Prostate gland (tissue), 2 donors: ENCODE data around the gene SBK1. TPM values are rescaled to one million over a fixed set of nuclear protein-coding genes. Genes with fewer than 3 reads are reported as not detected.

Source experiments
- DNase-seq: peaks from one replicate; pipeline ENCODE4 v3.0.0-alpha.2; 2019; ENCODE audit warnings: low spot score
- H3K27ac ChIP-seq, 2 donors: fragments of 200-600 bp; sonication (generic); 2 replicates each; pipeline ENCODE4 v1.5.1; 2017 to 2019
- H3K27me3 ChIP-seq: fragments of 200-600 bp; sonication (generic); replicated peaks from 2 replicates; pipeline ENCODE4 v1.5.1; 2019; ENCODE audit not compliant: insufficient read depth
- H3K36me3 ChIP-seq, 2 donors: fragments of 200-600 bp; sonication (generic); 1 replicate in 1 of 2; 2 replicates in 1 of 2; pipeline versions ENCODE4 v1.5.1 to v1.8.1; 2017 to 2019
- H3K4me1 ChIP-seq: fragments of 200-600 bp; sonication (generic); replicated peaks from 2 replicates; pipeline ENCODE4 v1.5.1; 2019
- H3K4me3 ChIP-seq, 2 donors: fragments of 200-600 bp; sonication (generic); 2 replicates each; pipeline ENCODE4 v1.5.1; 2017 to 2019
- H3K9me3 ChIP-seq: fragments of 200-600 bp; sonication (generic); 2 replicates; pipeline ENCODE4 v1.5.1; 2017
- POLR2A ChIP-seq: fragments of 450-650 bp; IDR thresholded peaks from one replicate; pipeline ENCODE4 v1.6.1; 2016; ENCODE audit warnings: antibody characterized with exemption, mild to moderate bottlenecking
- POLR2AphosphoS5 ChIP-seq: sonication (generic); formaldehyde crosslinking; IDR thresholded peaks from one replicate; pipeline ENCODE4 v1.6.1; 2017; ENCODE audit warnings: antibody characterized with exemption
- WGBS: methylation state at CpG from one replicate; pipeline ENCODE4 v1.1.5; 2018; 5-methylcytosine and 5-hydroxymethylcytosine counted together
- intact Hi-C: fragments of 100-400 bp; cut with DNase I; formaldehyde crosslinking; loops from one replicate; pipeline ENCODE4 v1.14.2; 2022
- total RNA-seq, 2 donors: library from RNA; depleted of rRNA; stranded (reverse); fragments of >200 nt; gene quantifications; one replicate each; pipeline ENCODE4 v1.1.0, GENCODE V29; 2016
- TF ChIP-seq, protein P1 (sequence below), 4 experiments: fragments of 200-600 bp in 2 of 4; fragments of 450-650 bp in 2 of 4; sonication (generic) in 2 of 4; IDR thresholded peaks; 1 replicate in 3 of 4; 2 replicates in 1 of 4; pipeline ENCODE4 v1.5.1; 2016 to 2019; ENCODE audit warnings: antibody characterized with exemption in 4 of 4, mild to moderate bottlenecking in 2 of 4, moderate library complexity in 2 of 4

SBK1 gene
- total RNA-seq, 2 donors from 2014 or later = 5.8 to 8.1 TPM

- H3K27ac ChIP-seq = peak overlapping the region; percentile 30 to 58
- no peaks in the 10 kb centered on the region for H3K36me3 ChIP-seq
- no peaks in the 10 kb centered on the region for H3K27me3 ChIP-seq
- peak overlapping the region; percentile 49 to 56 for H3K4me3 ChIP-seq
- no peaks in the 10 kb centered on the region for H3K4me1 ChIP-seq
- no peaks in the 10 kb centered on the region for H3K9me3 ChIP-seq
- peak; percentile 32 for DNase-seq
- TF ChIP-seq POLR2AphosphoS5 = no peak
- TF ChIP-seq POLR2A = peak; percentile 35
- intact Hi-C loops = no loop called here
- 0% methylated on average over 34 of the region's 60 CpGs for WGBS
These were observed 641 bp downstream of the SBK1 start for GRCh38 chr16:28292731-28293600.

- no peaks in the 10 kb centered on the region for H3K4me1 ChIP-seq
- no peaks in the 10 kb centered on the region for H3K9me3 ChIP-seq
- WGBS = 13% methylated on average over 10 of the region's 10 CpGs
- H3K27me3 ChIP-seq = no peaks in the 10 kb centered on the region
- H3K27ac ChIP-seq = no peak overlapping the region
- DNase-seq = no peak
- peak overlapping the region; percentile 49 to 56 for H3K4me3 ChIP-seq
- H3K36me3 ChIP-seq = no peaks in the 10 kb centered on the region
- intact Hi-C loops = no loop called here
- TF ChIP-seq POLR2A = no peak
- no peak for TF ChIP-seq POLR2AphosphoS5
- TF ChIP-seq, protein P1, sequence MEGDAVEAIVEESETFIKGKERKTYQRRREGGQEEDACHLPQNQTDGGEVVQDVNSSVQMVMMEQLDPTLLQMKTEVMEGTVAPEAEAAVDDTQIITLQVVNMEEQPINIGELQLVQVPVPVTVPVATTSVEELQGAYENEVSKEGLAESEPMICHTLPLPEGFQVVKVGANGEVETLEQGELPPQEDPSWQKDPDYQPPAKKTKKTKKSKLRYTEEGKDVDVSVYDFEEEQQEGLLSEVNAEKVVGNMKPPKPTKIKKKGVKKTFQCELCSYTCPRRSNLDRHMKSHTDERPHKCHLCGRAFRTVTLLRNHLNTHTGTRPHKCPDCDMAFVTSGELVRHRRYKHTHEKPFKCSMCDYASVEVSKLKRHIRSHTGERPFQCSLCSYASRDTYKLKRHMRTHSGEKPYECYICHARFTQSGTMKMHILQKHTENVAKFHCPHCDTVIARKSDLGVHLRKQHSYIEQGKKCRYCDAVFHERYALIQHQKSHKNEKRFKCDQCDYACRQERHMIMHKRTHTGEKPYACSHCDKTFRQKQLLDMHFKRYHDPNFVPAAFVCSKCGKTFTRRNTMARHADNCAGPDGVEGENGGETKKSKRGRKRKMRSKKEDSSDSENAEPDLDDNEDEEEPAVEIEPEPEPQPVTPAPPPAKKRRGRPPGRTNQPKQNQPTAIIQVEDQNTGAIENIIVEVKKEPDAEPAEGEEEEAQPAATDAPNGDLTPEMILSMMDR (IDR thresholded peaks at IDR 0.05) = no peak
These were observed 1.3 kb downstream of the SBK1 start for GRCh38 chr16:28293601-28293960.

- WGBS = 74% methylated on average over 6 of the region's 6 CpGs
- TF ChIP-seq POLR2AphosphoS5 (no peak), POLR2A (no peak)
- TF ChIP-seq, protein P1 (IDR thresholded peaks at IDR 0.05) = no peak
- DNase-seq = no peak
These were observed 1.9 kb downstream of the SBK1 start for GRCh38 chr16:28294201-28294600.

DNA sequence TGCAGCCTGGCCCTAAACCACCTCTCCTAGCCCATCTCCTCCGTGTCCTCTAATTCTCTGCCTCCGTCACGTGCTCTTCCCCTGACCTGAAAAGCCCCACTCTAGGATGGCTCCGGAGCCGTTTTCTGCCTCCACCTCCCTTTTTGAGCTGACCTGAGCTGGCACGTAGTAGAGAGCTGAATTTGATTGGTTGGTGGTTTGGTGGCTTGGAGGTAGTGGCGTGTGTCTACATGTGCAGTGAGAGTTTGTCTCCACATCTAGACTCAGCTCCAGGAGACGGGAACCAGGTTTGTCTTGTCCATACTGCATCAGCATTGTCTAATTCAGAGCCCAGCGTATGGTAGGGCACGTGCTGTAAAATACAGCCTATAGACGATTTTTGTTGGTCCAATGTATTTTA, 3.0 kb downstream of the SBK1 start:
- intact Hi-C loops = no loop called here
- Histone ChIP-seq H3K36me3 (no peaks in the 10 kb centered on the region), H3K4me3 (no peak overlapping the region), H3K4me1 (no peaks in the 10 kb centered on the region), H3K27ac (no peak overlapping the region), H3K27me3 (no peaks in the 10 kb centered on the region), H3K9me3 (no peaks in the 10 kb centered on the region)
- TF ChIP-seq, protein P1 (IDR thresholded peaks at IDR 0.05) = no peak
- TF ChIP-seq POLR2AphosphoS5 = no peak
- no peak for TF ChIP-seq POLR2A
- 66% methylated on average over 11 of the region's 11 CpGs for WGBS
- no peak for DNase-seq

More at GRCh38 chr16:28294201-28294600, 1.9 kb downstream of the SBK1 start:
- intact Hi-C loops = no loop called here
- Histone ChIP-seq H3K4me3 (no peak overlapping the region), H3K27ac (no peak overlapping the region), H3K36me3 (no peaks in the 10 kb centered on the region), H3K4me1 (no peaks in the 10 kb centered on the region), H3K9me3 (no peaks in the 10 kb centered on the region), H3K27me3 (no peaks in the 10 kb centered on the region)

DNA sequence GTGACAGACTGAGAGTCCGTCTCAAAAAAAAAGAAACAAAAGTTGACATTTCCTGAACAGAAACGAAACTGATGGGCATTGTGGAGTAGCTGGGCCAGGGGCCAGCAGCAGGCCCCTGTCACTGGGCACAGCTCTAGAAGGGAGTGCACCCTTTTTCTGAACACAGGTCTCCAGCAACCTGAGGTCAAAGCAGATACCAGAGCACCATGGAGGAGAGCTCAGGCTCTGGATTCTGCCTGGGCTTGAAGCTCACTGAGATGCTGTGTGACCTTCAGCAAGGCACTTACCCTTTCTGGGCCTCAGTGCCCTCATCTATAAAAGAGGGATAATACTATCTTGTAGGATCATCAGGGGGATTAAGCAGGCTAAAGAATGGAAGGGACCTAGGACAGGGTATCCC, 5.0 kb downstream of the SBK1 start:
- WGBS = 46% methylated on average over 2 of the region's 2 CpGs
- H3K4me3 ChIP-seq = no peak overlapping the region
- H3K27me3 ChIP-seq = no peaks in the 10 kb centered on the region
- TF ChIP-seq POLR2AphosphoS5 = no peak
- TF ChIP-seq, protein P1 (IDR thresholded peaks at IDR 0.05) = no peak
- TF ChIP-seq POLR2A = no peak
- DNase-seq = no peak
- no peaks in the 10 kb centered on the region for H3K9me3 ChIP-seq
- intact Hi-C loops = no loop called here
- no peak overlapping the region for H3K27ac ChIP-seq
- H3K36me3 ChIP-seq = no peaks in the 10 kb centered on the region
- no peaks in the 10 kb centered on the region for H3K4me1 ChIP-seq
